ENCODE results near the gene ASPHD1. TPM values are rescaled to one million over a fixed set of nuclear protein-coding genes. Genes with fewer than 3 reads are reported as not detected.

ASPHD1 gene
- total and polyA plus RNA-seq, 2 donors (not counting 1 experiment from before 2014, with no cell fraction given) = 0.77 to 5.4 TPM

- Histone ChIP-seq H3K36me3 (ENCODE audit: control insufficient read depth, insufficient read depth, low read length) (no peaks in the 10 kb centered on the region), H3K27ac (ENCODE audit: insufficient read depth, low read length) (no peak overlapping the region), H3K4me3 (replicated peaks in 1 of 4; ENCODE audit: control extremely low read depth in 1 of 4, insufficient read depth in 1 of 4, low read depth in 3 of 4, low read length in 4 of 4) (no peak overlapping the region), H3K79me2 (ENCODE audit: control insufficient read depth, insufficient read depth, low read length) (no peaks in the 10 kb centered on the region), H3K9me3 (ENCODE audit: control insufficient read depth, insufficient read depth, low read depth, low read length) (no peaks in the 10 kb centered on the region), H2AFZ (ENCODE audit: low read length) (no peak overlapping the region), H4K20me1 (ENCODE audit: control insufficient read depth, extremely low read depth, insufficient read depth, low read length) (no peaks in the 10 kb centered on the region), H3K27me3 (ENCODE audit: control insufficient read depth, insufficient read depth, low read length) (no peaks in the 10 kb centered on the region), H3K4me1 (ENCODE audit: control insufficient read depth, extremely low read depth, insufficient read depth, low read length) (no peaks in the 10 kb centered on the region), H3K9ac (ENCODE audit: insufficient read depth, low read length) (no peak overlapping the region), H3K4me2 (ENCODE audit: extremely low read depth, insufficient read depth, low read length) (no peak overlapping the region)
- no peak for TF ChIP-seq EZH2 (IDR thresholded peaks at IDR 0.05; ENCODE audit: low read length, missing control alignments)
- no peak for TF ChIP-seq CTCF (conservative IDR thresholded peaks at IDR 0.05 in 1 of 2, IDR thresholded peaks at IDR 0.05 in 1 of 2; ENCODE audit: low read depth in 1 of 2, low read length in 2 of 2)
- DNase-seq (ENCODE audit: low read depth in 2 of 2) = no peak
Observed at GRCh38 chr16:29904947-29905346, 4.7 kb downstream of the ASPHD1 start.

- Histone ChIP-seq H4K20me1 (ENCODE audit: control insufficient read depth, extremely low read depth, insufficient read depth, low read length) (no peaks in the 10 kb centered on the region), H3K4me1 (ENCODE audit: control insufficient read depth, extremely low read depth, insufficient read depth, low read length) (no peaks in the 10 kb centered on the region), H3K79me2 (ENCODE audit: control insufficient read depth, insufficient read depth, low read length) (no peaks in the 10 kb centered on the region), H3K4me2 (ENCODE audit: extremely low read depth, insufficient read depth, low read length) (no peak overlapping the region), H3K36me3 (ENCODE audit: control insufficient read depth, insufficient read depth, low read length) (no peaks in the 10 kb centered on the region), H3K4me3 (replicated peaks in 1 of 4; ENCODE audit: control extremely low read depth in 1 of 4, insufficient read depth in 1 of 4, low read depth in 3 of 4, low read length in 4 of 4) (no peak overlapping the region), H3K9me3 (ENCODE audit: control insufficient read depth, insufficient read depth, low read depth, low read length) (no peaks in the 10 kb centered on the region), H3K27ac (ENCODE audit: insufficient read depth, low read length) (no peak overlapping the region), H3K27me3 (ENCODE audit: control insufficient read depth, insufficient read depth, low read length) (no peaks in the 10 kb centered on the region), H3K9ac (ENCODE audit: insufficient read depth, low read length) (no peak overlapping the region), H2AFZ (ENCODE audit: low read length) (no peak overlapping the region)
- no peak for TF ChIP-seq EZH2 (IDR thresholded peaks at IDR 0.05; ENCODE audit: low read length, missing control alignments)
- DNase-seq (ENCODE audit: low read depth in 2 of 2) = no peak
Observed at GRCh38 chr16:29905668-29906067, 5.4 kb downstream of the ASPHD1 start.

GRCh38 chr16:29906520-29907244 is 6.4 kb downstream of the ASPHD1 start:
- TF ChIP-seq EZH2 (IDR thresholded peaks at IDR 0.05; ENCODE audit: low read length, missing control alignments) = no peak
- TF ChIP-seq CTCF (conservative IDR thresholded peaks at IDR 0.05 in 1 of 2, IDR thresholded peaks at IDR 0.05 in 1 of 2; ENCODE audit: low read depth in 1 of 2, low read length in 2 of 2) = no peak
- Histone ChIP-seq H3K4me1 (ENCODE audit: control insufficient read depth, extremely low read depth, insufficient read depth, low read length) (no peaks in the 10 kb centered on the region), H3K36me3 (ENCODE audit: control insufficient read depth, insufficient read depth, low read length) (no peaks in the 10 kb centered on the region), H3K27ac (ENCODE audit: insufficient read depth, low read length) (no peak overlapping the region), H3K9me3 (ENCODE audit: control insufficient read depth, insufficient read depth, low read depth, low read length) (no peaks in the 10 kb centered on the region), H3K9ac (ENCODE audit: insufficient read depth, low read length) (no peak overlapping the region), H3K79me2 (ENCODE audit: control insufficient read depth, insufficient read depth, low read length) (no peaks in the 10 kb centered on the region), H3K4me2 (ENCODE audit: extremely low read depth, insufficient read depth, low read length) (no peak overlapping the region), H2AFZ (ENCODE audit: low read length) (no peak overlapping the region), H3K4me3 (replicated peaks in 1 of 4; ENCODE audit: control extremely low read depth in 1 of 4, insufficient read depth in 1 of 4, low read depth in 3 of 4, low read length in 4 of 4) (no peak overlapping the region), H3K27me3 (ENCODE audit: control insufficient read depth, insufficient read depth, low read length) (no peaks in the 10 kb centered on the region), H4K20me1 (ENCODE audit: control insufficient read depth, extremely low read depth, insufficient read depth, low read length) (no peaks in the 10 kb centered on the region)
- DNase-seq (ENCODE audit: low read depth in 2 of 2) = no peak
